HCT116 (cell line): ENCODE measurements around the gene ADGRE3. TPM values are rescaled to one million over a fixed set of nuclear protein-coding genes. Genes with fewer than 3 reads are reported as not detected.

Source experiments
- ATAC-seq: fragments of 200-7000 bp; cut with Tn5 transposase; 2 replicates; pipeline ENCODE4 v1.9.1; 2020; ENCODE audit warnings: mild to moderate bottlenecking, moderate library complexity
- BruUV-seq: library from RNA; stranded (reverse); fragments of 400-500 nt; replicated peaks from 2 replicates; lab custom pipeline; 2021; lab: Mats Ljungman, UMichigan
- CTCF ChIA-PET: fragments of 300-600 bp; sonication (Branson Sonifier 250); formaldehyde crosslinking; loops from one replicate; lab custom pipeline; 2021; ENCODE audit warnings: antibody characterized with exemption; lab: Charles Lee
- POLR2A ChIA-PET: fragments of 300-600, 350-600 bp; sonication (Branson Sonifier 250); formaldehyde crosslinking; loops from one replicate; lab custom pipeline; 2021; ENCODE audit warnings: antibody characterized with exemption; lab: Charles Lee
- RAD21 ChIA-PET, 2 experiments: fragments of 300-600 bp; sonication (Branson Sonifier 250); formaldehyde crosslinking; loops; one replicate each; lab custom pipeline; 2023; ENCODE audit warnings: low total read pairs in 2 of 2; ENCODE audit not compliant: uncharacterized antibody in 2 of 2, unreplicated experiment in 2 of 2, low non-redundant PET in 1 of 2; lab: Charles Lee
- DNase-seq: peaks from one replicate; pipeline ENCODE4 v3.0.0-alpha.2; 2010; ENCODE audit warnings: low read depth, low spot score
- H2AFZ ChIP-seq: fragments of 200-600 bp; shearing (Covaris generic), sonication (generic); 2 replicates; pipeline ENCODE4 v1.6.1; 2017; ENCODE audit warnings: low read depth, mixed run types, mixed read lengths, antibody characterized with exemption, low read length; ENCODE audit not compliant: poor library complexity, severe bottlenecking
- H3K27ac ChIP-seq: 2 replicates; pipeline ENCODE4 v1.5.1; 2012; ENCODE audit warnings: low read depth, low read length
- H3K27me3 ChIP-seq: fragments of 200-600 bp; sonication (generic); 2 replicates; pipeline ENCODE4 v1.6.1; 2016; ENCODE audit warnings: mixed run types, low read length, mixed read lengths; ENCODE audit not compliant: insufficient read depth
- H3K36me3 ChIP-seq, 2 experiments: fragments of 200-500 bp in 1 of 2; fragments of 200-600 bp in 1 of 2; sonication (Bioruptor generic) in 1 of 2; sonication (generic) in 1 of 2; 2 replicates each; pipeline versions ENCODE4 v1.5.1 to v1.6.1; 2014 to 2016; ENCODE audit warnings: low read length in 2 of 2, inconsistent platforms in 1 of 2, mixed read lengths in 1 of 2, mixed run types in 1 of 2; ENCODE audit not compliant: insufficient read depth in 2 of 2, control insufficient read depth in 1 of 2
- H3K4me1 ChIP-seq, 2 experiments: fragments of 200-600 bp in 1 of 2; sonication (generic) in 1 of 2; 2 replicates each; pipeline versions ENCODE4 v1.5.1 to v1.6.1; 2012 to 2017; ENCODE audit warnings: low read length in 2 of 2, inconsistent platforms in 1 of 2, mild to moderate bottlenecking in 1 of 2, mixed read lengths in 1 of 2, mixed run types in 1 of 2, moderate library complexity in 1 of 2; ENCODE audit not compliant: insufficient read depth in 2 of 2, control insufficient read depth in 1 of 2
- H3K4me2 ChIP-seq: fragments of 200-600 bp; sonication (generic); 2 replicates; pipeline ENCODE4 v1.6.1; 2017; ENCODE audit warnings: mixed run types, low read length, mixed read lengths
- H3K4me3 ChIP-seq, 2 experiments: fragments of 200-600 bp in 1 of 2; sonication (generic) in 1 of 2; replicated peaks in 1 of 2; 2 replicates each; pipeline ENCODE4 v1.5.1; 2011 to 2016; ENCODE audit warnings: low read length in 2 of 2, control low read depth in 1 of 2, low read depth in 1 of 2, mild to moderate bottlenecking in 1 of 2, mixed read lengths in 1 of 2, mixed run types in 1 of 2
- H3K79me2 ChIP-seq: fragments of 200-600 bp; sonication (generic); 2 replicates; pipeline ENCODE4 v1.6.1; 2017; ENCODE audit warnings: mild to moderate bottlenecking, mixed run types, low read length, moderate library complexity, mixed read lengths; ENCODE audit not compliant: insufficient read depth
- H3K9ac ChIP-seq: fragments of 200-600 bp; sonication (generic); 2 replicates; pipeline ENCODE4 v1.6.1; 2016; ENCODE audit warnings: low read length, mixed read lengths
- H3K9me2 ChIP-seq: fragments of 200-600 bp; sonication (generic), shearing (Covaris generic); 2 replicates; pipeline ENCODE4 v1.6.1; 2017; ENCODE audit warnings: mixed run types, mild to moderate bottlenecking, moderate library complexity; ENCODE audit not compliant: insufficient read depth
- H3K9me3 ChIP-seq, 2 experiments: fragments of 200-500 bp in 1 of 2; fragments of 200-600 bp in 1 of 2; sonication (Bioruptor generic) in 1 of 2; sonication (generic) in 1 of 2; 2 replicates each; pipeline ENCODE4 v1.6.1; 2014 to 2017; ENCODE audit warnings: low read length in 2 of 2, mixed read lengths in 2 of 2, inconsistent platforms in 1 of 2, low read depth in 1 of 2, mild to moderate bottlenecking in 1 of 2, mixed run types in 1 of 2, moderate library complexity in 1 of 2; ENCODE audit not compliant: control insufficient read depth in 1 of 2, insufficient read depth in 1 of 2
- H4K20me1 ChIP-seq: fragments of 200-600 bp; sonication (generic), shearing (Covaris generic); 2 replicates; pipeline ENCODE4 v1.6.1; 2017; ENCODE audit warnings: mixed run types, mild to moderate bottlenecking, moderate library complexity; ENCODE audit not compliant: insufficient read depth
- CBX3 ChIP-seq: IDR thresholded peaks from 2 replicates; pipeline ENCODE4 v1.6.1; 2012; ENCODE audit warnings: low read depth
- ELF1 ChIP-seq: IDR thresholded peaks from 2 replicates; pipeline ENCODE4 v1.6.1; 2012; ENCODE audit warnings: low read depth, borderline replicate concordance
- JUND ChIP-seq: IDR thresholded peaks from 2 replicates; pipeline ENCODE4 v1.6.1; 2012
- POLR2A ChIP-seq: IDR thresholded peaks from 2 replicates; pipeline ENCODE4 v1.7.0; 2011; ENCODE audit warnings: borderline replicate concordance; ENCODE audit not compliant: insufficient read depth, insufficient read length; ENCODE audit errors: extremely low read depth
- POLR2AphosphoS5 ChIP-seq: IDR thresholded peaks from 2 replicates; pipeline ENCODE4 v1.6.1; 2011; ENCODE audit warnings: mild to moderate bottlenecking, low read depth, low read length, moderate library complexity
- RAD21 ChIP-seq: IDR thresholded peaks from 2 replicates; pipeline ENCODE4 v1.6.1; 2012; ENCODE audit warnings: low read depth, mild to moderate bottlenecking
- SIN3A ChIP-seq: IDR thresholded peaks from 2 replicates; pipeline ENCODE4 v1.6.1; 2012; ENCODE audit warnings: low read depth
- SP1 ChIP-seq: IDR thresholded peaks from 2 replicates; pipeline ENCODE4 v1.6.1; 2012; ENCODE audit warnings: low read depth
- SRF ChIP-seq: IDR thresholded peaks from 2 replicates; pipeline ENCODE4 v1.6.1; 2012; ENCODE audit warnings: low read depth
- TCF7L2 ChIP-seq: IDR thresholded peaks from 2 replicates; pipeline ENCODE4 v1.7.0; 2011; ENCODE audit warnings: borderline replicate concordance, inconsistent platforms; ENCODE audit not compliant: insufficient read depth, insufficient read length; ENCODE audit errors: extremely low read depth
- YY1 ChIP-seq: IDR thresholded peaks from 2 replicates; pipeline ENCODE4 v1.6.1; 2011; ENCODE audit warnings: low read length, low read depth, moderate library complexity, mild to moderate bottlenecking; ENCODE audit not compliant: insufficient replicate concordance; ENCODE audit errors: extremely low read depth
- ZFX ChIP-seq: fragments of 450-650 bp; IDR thresholded peaks from 2 replicates; pipeline ENCODE4 v1.6.1; 2017
- ZNF274 ChIP-seq: fragments of 200-500 bp; sonication (Bioruptor generic); IDR thresholded peaks from 2 replicates; pipeline ENCODE4 v1.6.1; 2014; ENCODE audit warnings: mild to moderate bottlenecking, low read depth, low read length, inconsistent platforms
- intact Hi-C: fragments of 100-400 bp; cut with micrococcal nuclease; formaldehyde crosslinking; loops from 2 replicates; pipeline ENCODE4 v1.10.0; 2022
- total RNA-seq: library from RNA; stranded (reverse); gene quantifications from one replicate; pipeline ENCODE4 v1.2.1, GENCODE V29; 2021; ENCODE audit not compliant: unreplicated experiment
- TF ChIP-seq, protein P1 (sequence below): IDR thresholded peaks from 2 replicates; pipeline ENCODE4 v1.6.1; 2012
- TF ChIP-seq, protein P2 (sequence below), 3 experiments: fragments of 200-600 bp in 1 of 3; sonication (generic) in 1 of 3; IDR thresholded peaks in 2 of 3; conservative IDR thresholded peaks in 1 of 3; 2 replicates each; pipeline ENCODE4 v1.5.1; 2012 to 2017; ENCODE audit warnings: low read depth in 2 of 3, low read length in 2 of 3, antibody characterized with exemption in 1 of 3, borderline replicate concordance in 1 of 3, control low read depth in 1 of 3, mild to moderate bottlenecking in 1 of 3, mixed read lengths in 1 of 3, mixed run types in 1 of 3, moderate library complexity in 1 of 3; ENCODE audit not compliant: insufficient read depth in 1 of 3
- TF ChIP-seq, protein P3 (sequence below): IDR thresholded peaks from 2 replicates; pipeline ENCODE4 v1.6.1; 2012; ENCODE audit warnings: low read depth
- TF ChIP-seq, protein P4 (sequence below): IDR thresholded peaks from 2 replicates; pipeline ENCODE4 v1.6.1; 2012

ADGRE3 gene
- total RNA-seq, 1 experiment from 2014 or later: not detected

DNA sequence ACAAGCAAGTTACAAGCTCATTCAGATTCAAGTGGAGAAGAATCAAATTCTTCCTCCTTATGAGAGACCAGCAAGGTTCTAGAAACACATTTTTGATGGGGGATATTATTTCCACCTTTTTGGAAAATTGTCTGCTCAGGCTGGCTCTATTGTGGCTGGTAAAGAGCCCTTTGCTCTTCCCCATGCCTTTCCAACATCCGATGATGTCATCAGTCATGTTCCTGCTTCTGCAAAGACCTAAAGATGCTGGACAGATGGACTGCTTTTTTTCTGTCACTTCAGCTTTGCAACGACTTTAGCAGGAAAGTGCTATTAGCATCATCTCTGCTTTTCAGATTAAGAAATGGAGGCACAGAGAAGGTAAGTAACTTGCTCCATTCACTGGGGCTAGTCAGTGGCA is 4.2 kb downstream of the ADGRE3 start:
- no peaks in the 10 kb centered on the region for H3K9me2 ChIP-seq
- TF ChIP-seq ELF1: no peak
- no peak for DNase-seq
- no peak for ATAC-seq
- H3K4me1 ChIP-seq: no peaks in the 10 kb centered on the region
- RAD21 ChIA-PET: no interaction called here
- intact Hi-C loops: no loop called here
- no peaks in the 10 kb centered on the region for H4K20me1 ChIP-seq
- no peak overlapping the region for H3K9ac ChIP-seq
- peaks cover 40% of the 10 kb centered on the region for H3K27me3 ChIP-seq
- no peaks in the 10 kb centered on the region for H3K79me2 ChIP-seq
- no peak overlapping the region for H2AFZ ChIP-seq
- no peak overlapping the region for H3K4me3 ChIP-seq
- POLR2A ChIA-PET: no interaction called here
- H3K27ac ChIP-seq: no peak overlapping the region
- no peaks in the 10 kb centered on the region for H3K9me3 ChIP-seq
- BruUV-seq: no TSS peak
- H3K36me3 ChIP-seq: no peaks in the 10 kb centered on the region
- CTCF ChIA-PET: interaction anchor here (2.2 kb wide), 1 partner anchor 16 kb away, joined by 7 read pairs; no protein-coding TSS in a partner anchor
- H3K4me2 ChIP-seq: no peak overlapping the region

DNA sequence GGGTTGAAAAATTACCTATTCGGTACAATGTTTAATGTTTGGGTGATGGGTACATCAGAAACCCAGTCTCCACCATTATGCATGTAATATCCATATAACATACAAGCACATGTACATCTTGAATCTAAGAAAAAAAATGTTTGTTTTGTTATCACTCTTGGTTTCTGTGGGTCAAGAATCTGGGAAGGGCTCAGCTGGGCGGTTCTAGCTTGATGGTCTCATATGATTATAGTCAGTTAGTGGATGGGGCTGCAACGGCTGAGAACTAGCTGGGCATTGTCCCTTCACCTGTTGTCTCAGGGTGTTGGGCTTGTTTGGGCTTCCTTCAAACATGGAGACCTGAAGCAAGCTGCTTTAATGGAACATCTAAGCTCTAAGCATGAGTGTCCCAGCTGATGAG is 4.7 kb downstream of the ADGRE3 start:
- no peak for ATAC-seq
- no peaks in the 10 kb centered on the region for H3K9me3 ChIP-seq
- H3K4me2 ChIP-seq: no peak overlapping the region
- no peaks in the 10 kb centered on the region for H3K36me3 ChIP-seq
- H3K9ac ChIP-seq: no peak overlapping the region
- no TSS peak for BruUV-seq
- no peak overlapping the region for H2AFZ ChIP-seq
- ChIA-PET CTCF (interaction anchor here (2.2 kb wide), 1 partner anchor 17 kb away, joined by 7 read pairs; no protein-coding TSS in a partner anchor), RAD21 (no interaction called here), POLR2A (no interaction called here)
- no peaks in the 10 kb centered on the region for H4K20me1 ChIP-seq
- H3K79me2 ChIP-seq: no peaks in the 10 kb centered on the region
- peaks cover 40% of the 10 kb centered on the region for H3K27me3 ChIP-seq
- H3K27ac ChIP-seq: no peak overlapping the region
- H3K9me2 ChIP-seq: no peaks in the 10 kb centered on the region
- intact Hi-C loops: no loop called here
- H3K4me3 ChIP-seq: no peak overlapping the region
- DNase-seq: no peak
- no peaks in the 10 kb centered on the region for H3K4me1 ChIP-seq
- TF ChIP-seq, protein P1, sequence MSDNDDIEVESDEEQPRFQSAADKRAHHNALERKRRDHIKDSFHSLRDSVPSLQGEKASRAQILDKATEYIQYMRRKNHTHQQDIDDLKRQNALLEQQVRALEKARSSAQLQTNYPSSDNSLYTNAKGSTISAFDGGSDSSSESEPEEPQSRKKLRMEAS: no peak
- TF ChIP-seq SP1 (no peak), SRF (no peak), JUND (no peak), CBX3 (no peak), TCF7L2 (no peak), ZNF274 (no peak), YY1 (no peak), SIN3A (no peak), POLR2AphosphoS5 (no peak), RAD21 (no peak), POLR2A (no peak), ZFX (no peak)
- TF ChIP-seq, protein P2, sequence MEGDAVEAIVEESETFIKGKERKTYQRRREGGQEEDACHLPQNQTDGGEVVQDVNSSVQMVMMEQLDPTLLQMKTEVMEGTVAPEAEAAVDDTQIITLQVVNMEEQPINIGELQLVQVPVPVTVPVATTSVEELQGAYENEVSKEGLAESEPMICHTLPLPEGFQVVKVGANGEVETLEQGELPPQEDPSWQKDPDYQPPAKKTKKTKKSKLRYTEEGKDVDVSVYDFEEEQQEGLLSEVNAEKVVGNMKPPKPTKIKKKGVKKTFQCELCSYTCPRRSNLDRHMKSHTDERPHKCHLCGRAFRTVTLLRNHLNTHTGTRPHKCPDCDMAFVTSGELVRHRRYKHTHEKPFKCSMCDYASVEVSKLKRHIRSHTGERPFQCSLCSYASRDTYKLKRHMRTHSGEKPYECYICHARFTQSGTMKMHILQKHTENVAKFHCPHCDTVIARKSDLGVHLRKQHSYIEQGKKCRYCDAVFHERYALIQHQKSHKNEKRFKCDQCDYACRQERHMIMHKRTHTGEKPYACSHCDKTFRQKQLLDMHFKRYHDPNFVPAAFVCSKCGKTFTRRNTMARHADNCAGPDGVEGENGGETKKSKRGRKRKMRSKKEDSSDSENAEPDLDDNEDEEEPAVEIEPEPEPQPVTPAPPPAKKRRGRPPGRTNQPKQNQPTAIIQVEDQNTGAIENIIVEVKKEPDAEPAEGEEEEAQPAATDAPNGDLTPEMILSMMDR (IDR thresholded peaks at IDR 0.05 in 2 of 3, conservative IDR thresholded peaks at IDR 0.05 in 1 of 3; ENCODE audit: borderline replicate concordance in 1 of 3, insufficient read depth in 1 of 3, low read depth in 2 of 3, low read length in 2 of 3): no peak
- TF ChIP-seq, protein P3, sequence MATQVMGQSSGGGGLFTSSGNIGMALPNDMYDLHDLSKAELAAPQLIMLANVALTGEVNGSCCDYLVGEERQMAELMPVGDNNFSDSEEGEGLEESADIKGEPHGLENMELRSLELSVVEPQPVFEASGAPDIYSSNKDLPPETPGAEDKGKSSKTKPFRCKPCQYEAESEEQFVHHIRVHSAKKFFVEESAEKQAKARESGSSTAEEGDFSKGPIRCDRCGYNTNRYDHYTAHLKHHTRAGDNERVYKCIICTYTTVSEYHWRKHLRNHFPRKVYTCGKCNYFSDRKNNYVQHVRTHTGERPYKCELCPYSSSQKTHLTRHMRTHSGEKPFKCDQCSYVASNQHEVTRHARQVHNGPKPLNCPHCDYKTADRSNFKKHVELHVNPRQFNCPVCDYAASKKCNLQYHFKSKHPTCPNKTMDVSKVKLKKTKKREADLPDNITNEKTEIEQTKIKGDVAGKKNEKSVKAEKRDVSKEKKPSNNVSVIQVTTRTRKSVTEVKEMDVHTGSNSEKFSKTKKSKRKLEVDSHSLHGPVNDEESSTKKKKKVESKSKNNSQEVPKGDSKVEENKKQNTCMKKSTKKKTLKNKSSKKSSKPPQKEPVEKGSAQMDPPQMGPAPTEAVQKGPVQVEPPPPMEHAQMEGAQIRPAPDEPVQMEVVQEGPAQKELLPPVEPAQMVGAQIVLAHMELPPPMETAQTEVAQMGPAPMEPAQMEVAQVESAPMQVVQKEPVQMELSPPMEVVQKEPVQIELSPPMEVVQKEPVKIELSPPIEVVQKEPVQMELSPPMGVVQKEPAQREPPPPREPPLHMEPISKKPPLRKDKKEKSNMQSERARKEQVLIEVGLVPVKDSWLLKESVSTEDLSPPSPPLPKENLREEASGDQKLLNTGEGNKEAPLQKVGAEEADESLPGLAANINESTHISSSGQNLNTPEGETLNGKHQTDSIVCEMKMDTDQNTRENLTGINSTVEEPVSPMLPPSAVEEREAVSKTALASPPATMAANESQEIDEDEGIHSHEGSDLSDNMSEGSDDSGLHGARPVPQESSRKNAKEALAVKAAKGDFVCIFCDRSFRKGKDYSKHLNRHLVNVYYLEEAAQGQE: no peak
- TF ChIP-seq, protein P4, sequence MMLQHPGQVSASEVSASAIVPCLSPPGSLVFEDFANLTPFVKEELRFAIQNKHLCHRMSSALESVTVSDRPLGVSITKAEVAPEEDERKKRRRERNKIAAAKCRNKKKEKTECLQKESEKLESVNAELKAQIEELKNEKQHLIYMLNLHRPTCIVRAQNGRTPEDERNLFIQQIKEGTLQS: no peak
